Astrocyte of the spinal cord (primary cell): ENCODE data around the gene PGRMC1.

Experiments
- DNase-seq: peaks from one replicate; pipeline ENCODE4 v3.0.0; 2011; ENCODE audit warnings: low read depth, low spot score
- H3K4me3 ChIP-seq: 2 replicates; pipeline ENCODE4 v1.5.1; 2011; ENCODE audit warnings: low read depth, mild to moderate bottlenecking, low read length, moderate library complexity
- in situ Hi-C: cut with HindIII; loops from 2 replicates; pipeline ENCODE4 v1.10.0; 2017; ENCODE audit warnings: low sequenced_read_pairs
- TF ChIP-seq, protein P1 (sequence below): IDR thresholded peaks from 2 replicates; pipeline ENCODE4 v1.5.1; 2012; ENCODE audit warnings: low read depth, mild to moderate bottlenecking, low read length, inconsistent platforms

Gene PGRMC1

GRCh38 chrX:119235872-119236622, at the start of gene PGRMC1:
Gene PGRMC1, plus strand, starts transcription at chrX:119236285. Its CDS starts 79 bp downstream, at chrX:119236364.
- peak within 1 kb of the TSS; percentile 72 for H3K4me3 ChIP-seq
- DNase-seq = peak; percentile 81
- in situ Hi-C loops = no loop called here
- TF ChIP-seq, protein P1, sequence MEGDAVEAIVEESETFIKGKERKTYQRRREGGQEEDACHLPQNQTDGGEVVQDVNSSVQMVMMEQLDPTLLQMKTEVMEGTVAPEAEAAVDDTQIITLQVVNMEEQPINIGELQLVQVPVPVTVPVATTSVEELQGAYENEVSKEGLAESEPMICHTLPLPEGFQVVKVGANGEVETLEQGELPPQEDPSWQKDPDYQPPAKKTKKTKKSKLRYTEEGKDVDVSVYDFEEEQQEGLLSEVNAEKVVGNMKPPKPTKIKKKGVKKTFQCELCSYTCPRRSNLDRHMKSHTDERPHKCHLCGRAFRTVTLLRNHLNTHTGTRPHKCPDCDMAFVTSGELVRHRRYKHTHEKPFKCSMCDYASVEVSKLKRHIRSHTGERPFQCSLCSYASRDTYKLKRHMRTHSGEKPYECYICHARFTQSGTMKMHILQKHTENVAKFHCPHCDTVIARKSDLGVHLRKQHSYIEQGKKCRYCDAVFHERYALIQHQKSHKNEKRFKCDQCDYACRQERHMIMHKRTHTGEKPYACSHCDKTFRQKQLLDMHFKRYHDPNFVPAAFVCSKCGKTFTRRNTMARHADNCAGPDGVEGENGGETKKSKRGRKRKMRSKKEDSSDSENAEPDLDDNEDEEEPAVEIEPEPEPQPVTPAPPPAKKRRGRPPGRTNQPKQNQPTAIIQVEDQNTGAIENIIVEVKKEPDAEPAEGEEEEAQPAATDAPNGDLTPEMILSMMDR = no peak

GRCh38 chrX:119186763-119187162, 49.3 kb upstream of the PGRMC1 start:
- no peak overlapping the region for H3K4me3 ChIP-seq
- in situ Hi-C loops = no loop called here
- TF ChIP-seq, protein P1 = no peak
- DNase-seq = no peak

GRCh38 chrX:119187298-119187697, 48.8 kb upstream of the PGRMC1 start:
- in situ Hi-C loops = no loop called here
- no peak overlapping the region for H3K4me3 ChIP-seq
- TF ChIP-seq, protein P1 = no peak
- DNase-seq = no peak

- no peak for DNase-seq
- no peak overlapping the region for H3K4me3 ChIP-seq
- in situ Hi-C loops = no loop called here
- TF ChIP-seq, protein P1 = no peak
Measured at GRCh38 chrX:119189115-119189514, 47.0 kb upstream of the PGRMC1 start.

- TF ChIP-seq, protein P1 = no peak
- H3K4me3 ChIP-seq = no peak overlapping the region
- DNase-seq = peak; percentile 17
- in situ Hi-C loops = no loop called here
Measured at GRCh38 chrX:119189595-119189994, 46.5 kb upstream of the PGRMC1 start.

- in situ Hi-C loops = no loop called here
- no peak overlapping the region for H3K4me3 ChIP-seq
- TF ChIP-seq, protein P1 = no peak
- no peak for DNase-seq
Measured at GRCh38 chrX:119190091-119190681, 45.9 kb upstream of the PGRMC1 start.
